ENCODE measurements around the gene HDAC9. TPM values are rescaled to one million over a fixed set of nuclear protein-coding genes. Genes with fewer than 3 reads are reported as not detected.

Gene HDAC9
- total RNA-seq, 2 donors from 2014 or later: 1.5 to 4.0 TPM

DNA sequence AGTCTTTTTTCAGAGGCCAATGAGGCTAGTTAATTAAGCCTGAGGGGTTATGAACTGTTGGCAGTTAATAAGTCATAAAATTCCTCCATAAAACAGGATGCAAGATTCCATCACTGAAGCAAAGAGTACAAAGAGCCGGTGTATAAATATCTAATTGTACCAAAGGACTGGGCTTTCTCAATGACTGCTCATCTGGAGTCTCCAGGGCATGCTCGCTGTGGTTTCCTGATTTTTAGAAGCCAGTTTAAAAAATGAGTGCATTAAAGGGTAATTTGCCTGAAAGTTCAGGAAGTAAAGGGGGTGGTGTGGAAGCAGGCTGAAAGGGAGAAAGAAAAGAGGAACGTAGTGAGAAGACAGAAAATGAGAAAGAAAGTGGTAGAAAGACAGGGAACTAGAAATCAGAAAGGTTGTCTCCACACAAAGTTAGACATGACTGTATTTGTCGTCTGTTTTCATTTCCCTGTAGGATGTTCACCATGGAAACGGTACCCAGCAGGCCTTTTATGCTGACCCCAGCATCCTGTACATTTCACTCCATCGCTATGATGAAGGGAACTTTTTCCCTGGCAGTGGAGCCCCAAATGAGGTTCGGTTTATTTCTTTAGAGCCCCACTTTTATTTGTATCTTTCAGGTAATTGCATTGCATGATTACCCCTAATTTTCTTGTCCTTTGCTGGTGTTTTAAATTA is 339.6 kb downstream of the HDAC9 start:
- Histone ChIP-seq H3K4me1 (ENCODE audit: control insufficient read depth, insufficient read depth, low read length) (no peaks in the 10 kb centered on the region), H3K27ac (ENCODE audit: low read depth, low read length) (peak overlapping the region; percentile 25), H3K4me3 (ENCODE audit: low read length) (no peak overlapping the region), H3K27me3 (ENCODE audit: control insufficient read depth, insufficient read depth, low read length, poor library complexity, severe bottlenecking) (no peaks in the 10 kb centered on the region), H3K36me3 (ENCODE audit: control insufficient read depth, insufficient read depth, low read length) (no peaks in the 10 kb centered on the region), H3K9me3 (ENCODE audit: control insufficient read depth, low read length) (no peaks in the 10 kb centered on the region), H3K9ac (ENCODE audit: extremely low read depth, low read length, poor library complexity, severe bottlenecking) (no peak overlapping the region)
- DNase-seq: no peak
- no peaks in the 10 kb centered on the region for H3K36me3 Mint-ChIP-seq (ENCODE audit: low read depth)
- H3K27me3 Mint-ChIP-seq (ENCODE audit: insufficient read depth): no peaks in the 10 kb centered on the region
- H3K4me1 Mint-ChIP-seq: no peaks in the 10 kb centered on the region
- no peak overlapping the region for H3K27ac Mint-ChIP-seq
- no peaks in the 10 kb centered on the region for H3K9me3 Mint-ChIP-seq
- TF ChIP-seq CTCF (conservative IDR thresholded peaks at IDR 0.05): no peak
- no peak overlapping the region for H3K4me3 Mint-ChIP-seq
- 84 to 94% methylated on average over 6 to 7 of the region's 7 CpGs for WGBS, 2 experiments (ENCODE audit: insufficient coverage in 1 of 2, insufficient read length in 1 of 2)

DNA sequence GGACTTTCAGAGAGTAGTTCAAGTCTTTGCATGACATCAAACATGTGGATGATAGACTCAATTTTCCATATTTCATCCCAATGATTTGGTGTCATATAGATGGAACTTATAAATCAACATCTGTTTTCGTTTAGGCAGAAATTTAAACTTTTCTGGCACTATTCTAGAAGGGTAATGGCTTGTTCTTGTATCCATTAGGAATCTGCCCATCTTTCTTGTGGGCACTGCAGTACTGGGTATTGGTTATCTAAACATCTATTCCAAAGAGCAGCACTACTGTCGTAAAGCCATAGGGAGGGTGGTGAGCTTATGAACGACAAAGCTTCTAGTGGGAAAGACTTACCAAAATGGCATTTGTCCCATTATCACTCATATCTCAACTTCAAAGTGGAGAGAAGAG is 348.4 kb downstream of the HDAC9 start:
- Histone ChIP-seq H3K4me1 (ENCODE audit: control insufficient read depth, insufficient read depth, low read length) (no peaks in the 10 kb centered on the region), H3K36me3 (ENCODE audit: control insufficient read depth, insufficient read depth, low read length) (no peaks in the 10 kb centered on the region), H3K9me3 (ENCODE audit: control insufficient read depth, low read length) (no peaks in the 10 kb centered on the region), H3K4me3 (ENCODE audit: low read length) (no peak overlapping the region), H3K27me3 (ENCODE audit: control insufficient read depth, insufficient read depth, low read length, poor library complexity, severe bottlenecking) (no peaks in the 10 kb centered on the region), H3K27ac (ENCODE audit: low read depth, low read length) (no peak overlapping the region), H3K9ac (ENCODE audit: extremely low read depth, low read length, poor library complexity, severe bottlenecking) (no peak overlapping the region)
- DNase-seq: no peak
- no peak overlapping the region for H3K27ac Mint-ChIP-seq
- WGBS, 2 experiments (ENCODE audit: insufficient coverage in 1 of 2, insufficient read length in 1 of 2): 94% methylated on average over 3 of the region's 3 CpGs; no CpG with 5 or more reads in 1 of the 2 experiments
- no peaks in the 10 kb centered on the region for H3K36me3 Mint-ChIP-seq (ENCODE audit: low read depth)
- no peaks in the 10 kb centered on the region for H3K9me3 Mint-ChIP-seq
- no peaks in the 10 kb centered on the region for H3K27me3 Mint-ChIP-seq (ENCODE audit: insufficient read depth)
- TF ChIP-seq CTCF (conservative IDR thresholded peaks at IDR 0.05): no peak
- H3K4me3 Mint-ChIP-seq: no peak overlapping the region
- peaks cover 20% of the 10 kb centered on the region for H3K4me1 Mint-ChIP-seq

DNA sequence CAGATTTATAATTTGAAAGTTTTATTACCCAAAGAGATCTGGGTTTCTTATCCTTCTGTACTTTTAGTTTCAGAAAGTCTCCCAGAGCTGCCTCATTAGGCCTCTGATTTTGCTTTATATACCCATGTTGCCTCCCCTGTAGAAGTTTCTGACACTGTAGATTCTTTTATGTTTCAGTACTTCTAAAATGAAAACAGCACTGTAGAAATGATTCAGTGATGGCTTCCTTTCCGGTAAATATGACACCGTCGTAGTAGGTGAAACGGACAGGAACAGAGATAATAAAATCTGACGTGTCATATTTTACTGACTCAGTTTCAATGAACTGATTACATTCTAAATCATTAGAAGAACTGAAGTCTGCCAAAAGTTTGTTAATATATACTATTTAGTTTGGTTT is 349.2 kb downstream of the HDAC9 start:
- Mint-ChIP-seq H3K36me3 (ENCODE audit: low read depth) (no peaks in the 10 kb centered on the region), H3K4me1 (peaks cover 20% of the 10 kb centered on the region), H3K27ac (no peak overlapping the region), H3K9me3 (no peaks in the 10 kb centered on the region), H3K27me3 (ENCODE audit: insufficient read depth) (no peaks in the 10 kb centered on the region), H3K4me3 (no peak overlapping the region)
- no peak overlapping the region for H3K9ac ChIP-seq (ENCODE audit: extremely low read depth, low read length, poor library complexity, severe bottlenecking)
- no peaks in the 10 kb centered on the region for H3K36me3 ChIP-seq (ENCODE audit: control insufficient read depth, insufficient read depth, low read length)
- no peaks in the 10 kb centered on the region for H3K27me3 ChIP-seq (ENCODE audit: control insufficient read depth, insufficient read depth, low read length, poor library complexity, severe bottlenecking)
- no peak for TF ChIP-seq CTCF (conservative IDR thresholded peaks at IDR 0.05)
- H3K4me3 ChIP-seq (ENCODE audit: low read length): no peak overlapping the region
- H3K4me1 ChIP-seq (ENCODE audit: control insufficient read depth, insufficient read depth, low read length): no peaks in the 10 kb centered on the region
- no peaks in the 10 kb centered on the region for H3K9me3 ChIP-seq (ENCODE audit: control insufficient read depth, low read length)
- no peak for DNase-seq
- no peak overlapping the region for H3K27ac ChIP-seq (ENCODE audit: low read depth, low read length)
- WGBS, 2 experiments (ENCODE audit: insufficient coverage in 1 of 2, insufficient read length in 1 of 2): 97% methylated on average over 5 of the region's 5 CpGs; no CpG with 5 or more reads in 1 of the 2 experiments
